HEK293T (cell line): Measurements from ENCODE around the gene MRPL3.

Experiments
- CTCF ChIA-PET: fragments of 350-600 bp; formaldehyde crosslinking; extraction: SDS; loops from one replicate; lab custom pipeline; 2021; ENCODE audit warnings: antibody characterized with exemption, inconsistent platforms; lab: Yijun Ruan, JAX
- POLR2A ChIA-PET: fragments of 350-600 bp; formaldehyde crosslinking; extraction: SDS; loops from one replicate; lab custom pipeline; 2020; ENCODE audit warnings: antibody characterized with exemption, inconsistent platforms; lab: Yijun Ruan, JAX
- DNase-seq: peaks from one replicate; pipeline ENCODE4 v3.0.0; 2012; ENCODE audit warnings: mixed read lengths; ENCODE audit errors: extremely low spot score
- ARNT ChIP-seq: fragments of 450-650 bp; IDR thresholded peaks from 2 replicates; pipeline ENCODE4 v1.6.1; 2017; ENCODE audit warnings: mild to moderate bottlenecking
- BHLHE40 ChIP-seq: fragments of 450-650 bp; IDR thresholded peaks from 2 replicates; pipeline ENCODE4 v1.6.1; 2016; ENCODE audit warnings: mild to moderate bottlenecking, moderate library complexity, borderline replicate concordance
- CTBP1 ChIP-seq: fragments of 450-650 bp; IDR thresholded peaks from 2 replicates; pipeline ENCODE4 v1.6.1; 2016; ENCODE audit warnings: borderline replicate concordance
- ELF4 ChIP-seq: fragments of 450-650 bp; IDR thresholded peaks from 2 replicates; pipeline ENCODE4 v1.6.1; 2017; ENCODE audit warnings: antibody characterized with exemption
- FOXA1 ChIP-seq: fragments of 450-650 bp; IDR thresholded peaks from 2 replicates; pipeline ENCODE4 v1.6.1; 2016; ENCODE audit warnings: mild to moderate bottlenecking
- FOXK2 ChIP-seq: fragments of 450-650 bp; IDR thresholded peaks from 2 replicates; pipeline ENCODE4 v1.6.1; 2016; ENCODE audit warnings: mild to moderate bottlenecking
- FOXM1 ChIP-seq: fragments of 450-650 bp; IDR thresholded peaks from 2 replicates; pipeline ENCODE4 v1.6.1; 2017; ENCODE audit warnings: mild to moderate bottlenecking, borderline replicate concordance
- HDGF ChIP-seq: fragments of 450-650 bp; IDR thresholded peaks from 2 replicates; pipeline ENCODE4 v1.6.1; 2017; ENCODE audit warnings: antibody characterized with exemption, borderline replicate concordance
- L3MBTL2 ChIP-seq: fragments of 450-650 bp; conservative IDR thresholded peaks from 2 replicates; pipeline ENCODE4 v1.6.1; 2016; ENCODE audit warnings: mild to moderate bottlenecking
- LEF1 ChIP-seq: fragments of 450-650 bp; IDR thresholded peaks from 2 replicates; pipeline ENCODE4 v1.6.1; 2017; ENCODE audit warnings: mild to moderate bottlenecking, borderline replicate concordance
- NFRKB ChIP-seq: fragments of 450-650 bp; IDR thresholded peaks from 2 replicates; pipeline ENCODE4 v1.6.1; 2016; ENCODE audit warnings: mild to moderate bottlenecking, moderate library complexity
- PKNOX1 ChIP-seq: fragments of 450-650 bp; IDR thresholded peaks from 2 replicates; pipeline ENCODE4 v1.6.1; 2016
- SP1 ChIP-seq: fragments of 450-650 bp; IDR thresholded peaks from 2 replicates; pipeline ENCODE4 v1.6.1; 2017
- SUZ12 ChIP-seq: fragments of 450-650 bp; IDR thresholded peaks from 2 replicates; pipeline ENCODE4 v1.6.1; 2016; ENCODE audit warnings: mild to moderate bottlenecking
- TARDBP ChIP-seq: fragments of 450-650 bp; IDR thresholded peaks from 2 replicates; pipeline ENCODE4 v1.6.1; 2016
- ZNF384 ChIP-seq: fragments of 450-650 bp; IDR thresholded peaks from 2 replicates; pipeline ENCODE4 v1.6.1; 2016

MRPL3 gene

GRCh38 chr3:131502530-131503319, at the start of gene MRPL3:
MRPL3 (minus strand) TSS chr3:131502971; CDS start chr3:131502821, 150 bp downstream.
- DNase-seq, result peak; percentile 83
- CTCF ChIA-PET, result no interaction called here
- no peak for TF ChIP-seq BHLHE40
- no peak for TF ChIP-seq SP1
- TF ChIP-seq CTBP1, result peak; percentile 77
- TF ChIP-seq ELF4, result peak; percentile 55
- TF ChIP-seq NFRKB, result peak; percentile 90
- TF ChIP-seq FOXA1, result no peak
- peak; percentile 96 for TF ChIP-seq L3MBTL2
- no peak for TF ChIP-seq ARNT
- POLR2A ChIA-PET, result no interaction called here

GRCh38 chr3:131551761-131552160, 49.0 kb upstream of the MRPL3 start:
- ChIA-PET CTCF (no interaction called here), POLR2A (no interaction called here)
- no peak for DNase-seq
- TF ChIP-seq CTBP1, result no peak
- no peak for TF ChIP-seq SUZ12
- no peak for TF ChIP-seq SP1
- TF ChIP-seq TARDBP, result no peak
- TF ChIP-seq BHLHE40, result no peak
- TF ChIP-seq LEF1, result no peak
- no peak for TF ChIP-seq L3MBTL2
- TF ChIP-seq FOXA1, result no peak
- TF ChIP-seq NFRKB, result no peak
- no peak for TF ChIP-seq FOXM1

- TF ChIP-seq SP1 (no peak), ARNT (no peak), FOXK2 (no peak), FOXA1 (no peak)
- POLR2A ChIA-PET, result no interaction called here
- no peak for DNase-seq
- CTCF ChIA-PET, result no interaction called here
Observed at GRCh38 chr3:131550562-131551465, 48.0 kb upstream of the MRPL3 start.

GRCh38 chr3:131549340-131549739, 46.6 kb upstream of the MRPL3 start:
- peak; percentile 8 for DNase-seq
- TF ChIP-seq BHLHE40, result no peak
- no peak for TF ChIP-seq FOXK2
- TF ChIP-seq PKNOX1, result no peak
- TF ChIP-seq LEF1, result no peak
- no peak for TF ChIP-seq SP1
- no peak for TF ChIP-seq ELF4
- no peak for TF ChIP-seq NFRKB
- TF ChIP-seq TARDBP, result no peak
- no peak for TF ChIP-seq SUZ12
- TF ChIP-seq FOXA1, result no peak
- no peak for TF ChIP-seq ZNF384
- TF ChIP-seq CTBP1, result no peak
- POLR2A ChIA-PET, result no interaction called here
- CTCF ChIA-PET, result no interaction called here

- DNase-seq, result no peak
- ChIA-PET POLR2A (no interaction called here), CTCF (no interaction called here)
- no peak for TF ChIP-seq FOXM1
- no peak for TF ChIP-seq HDGF
- TF ChIP-seq FOXA1, result no peak
- TF ChIP-seq BHLHE40, result no peak
- TF ChIP-seq SP1, result no peak
- no peak for TF ChIP-seq L3MBTL2
- TF ChIP-seq FOXK2, result no peak
- no peak for TF ChIP-seq LEF1
- no peak for TF ChIP-seq NFRKB
- TF ChIP-seq ZNF384, result no peak
- TF ChIP-seq CTBP1, result no peak
- TF ChIP-seq ARNT, result no peak
- no peak for TF ChIP-seq PKNOX1
- no peak for TF ChIP-seq SUZ12
Observed at GRCh38 chr3:131547585-131547984, 44.8 kb upstream of the MRPL3 start.

GRCh38 chr3:131546441-131546840, 43.7 kb upstream of the MRPL3 start:
- CTCF ChIA-PET, result interaction anchor here (0.6 kb wide), 1 partner anchor 24 kb away, joined by 3 read pairs; no protein-coding TSS in a partner anchor

More at GRCh38 chr3:131546441-131546840, 43.7 kb upstream of the MRPL3 start:
- no peak for TF ChIP-seq BHLHE40
- TF ChIP-seq CTBP1, result no peak
- TF ChIP-seq FOXA1, result no peak
- TF ChIP-seq LEF1, result no peak
- no peak for TF ChIP-seq HDGF
- TF ChIP-seq NFRKB, result no peak
- TF ChIP-seq ARNT, result no peak
- TF ChIP-seq FOXK2, result no peak
- no peak for TF ChIP-seq SP1
- TF ChIP-seq ZNF384, result no peak
- no peak for TF ChIP-seq TARDBP
- no peak for TF ChIP-seq L3MBTL2
- TF ChIP-seq PKNOX1, result no peak
- TF ChIP-seq FOXM1, result no peak
- TF ChIP-seq ELF4, result no peak
- no peak for TF ChIP-seq SUZ12
- POLR2A ChIA-PET, result no interaction called here
- DNase-seq, result no peak
